HepG2 (cell line): ENCODE data around the gene TH.

Experiments
- FOXM1 ChIP-seq: sonication (generic); formaldehyde crosslinking; IDR thresholded peaks from 2 replicates; pipeline ENCODE4 v1.5.0; 2020; ENCODE audit warnings: missing genetic modification reagents
- HNF4G ChIP-seq, 2 experiments: sonication (generic) in 1 of 2; formaldehyde crosslinking in 1 of 2; IDR thresholded peaks; 2 replicates each; pipeline versions ENCODE4 v1.4.0 to v1.6.1; 2011 to 2020; ENCODE audit warnings: borderline replicate concordance in 2 of 2, low read depth in 2 of 2, mild to moderate bottlenecking in 2 of 2, low read length in 1 of 2, missing genetic modification reagents in 1 of 2, moderate library complexity in 1 of 2
- IRX3 ChIP-seq: sonication (generic); formaldehyde crosslinking; IDR thresholded peaks from 2 replicates; pipeline ENCODE4 v1.8.1; 2023; ENCODE audit warnings: mild to moderate bottlenecking, low read depth, missing genetic modification reagents, borderline replicate concordance
- NR2F6 ChIP-seq, 2 experiments: IDR thresholded peaks; 2 replicates each; pipeline ENCODE4 v1.6.1; 2016; ENCODE audit warnings: antibody characterized with exemption in 1 of 2, mild to moderate bottlenecking in 1 of 2
- PHB2 ChIP-seq: fragments of 450-650 bp; IDR thresholded peaks from 2 replicates; pipeline ENCODE4 v1.6.1; 2018; ENCODE audit not compliant: partially characterized antibody
- ZBTB2 ChIP-seq: sonication (generic); formaldehyde crosslinking; IDR thresholded peaks from 2 replicates; pipeline ENCODE4 v1.8.0; 2022; ENCODE audit warnings: low read depth, missing genetic modification reagents
- ZFP36L1 ChIP-seq: sonication (generic); formaldehyde crosslinking; IDR thresholded peaks from 2 replicates; pipeline ENCODE4 v1.8.0; 2022; ENCODE audit warnings: mild to moderate bottlenecking, missing genetic modification reagents, moderate library complexity
- ZNF333 ChIP-seq: sonication (generic); formaldehyde crosslinking; IDR thresholded peaks from 2 replicates; pipeline ENCODE4 v1.4.0; 2020; ENCODE audit warnings: mild to moderate bottlenecking, missing genetic modification reagents, borderline replicate concordance
- ZNF709 ChIP-seq: sonication (generic); formaldehyde crosslinking; IDR thresholded peaks from 2 replicates; pipeline ENCODE4 v1.5.0; 2020; ENCODE audit warnings: mild to moderate bottlenecking, missing genetic modification reagents
- ZNF816 ChIP-seq: sonication (generic); formaldehyde crosslinking; IDR thresholded peaks from 2 replicates; pipeline ENCODE4 v1.8.0; 2022; ENCODE audit warnings: missing genetic modification reagents, mild to moderate bottlenecking, borderline replicate concordance
- TF ChIP-seq, protein P1 (sequence below): sonication (generic); formaldehyde crosslinking; IDR thresholded peaks from 2 replicates; pipeline ENCODE4 v1.4.0; 2020; ENCODE audit warnings: missing genetic modification reagents
- TF ChIP-seq, protein P2 (sequence below): sonication (generic); formaldehyde crosslinking; IDR thresholded peaks from 2 replicates; pipeline ENCODE4 v1.5.0; 2020; ENCODE audit warnings: mild to moderate bottlenecking, missing genetic modification reagents, moderate library complexity

- TF ChIP-seq, protein P1, sequence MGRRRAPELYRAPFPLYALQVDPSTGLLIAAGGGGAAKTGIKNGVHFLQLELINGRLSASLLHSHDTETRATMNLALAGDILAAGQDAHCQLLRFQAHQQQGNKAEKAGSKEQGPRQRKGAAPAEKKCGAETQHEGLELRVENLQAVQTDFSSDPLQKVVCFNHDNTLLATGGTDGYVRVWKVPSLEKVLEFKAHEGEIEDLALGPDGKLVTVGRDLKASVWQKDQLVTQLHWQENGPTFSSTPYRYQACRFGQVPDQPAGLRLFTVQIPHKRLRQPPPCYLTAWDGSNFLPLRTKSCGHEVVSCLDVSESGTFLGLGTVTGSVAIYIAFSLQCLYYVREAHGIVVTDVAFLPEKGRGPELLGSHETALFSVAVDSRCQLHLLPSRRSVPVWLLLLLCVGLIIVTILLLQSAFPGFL (CRISPR knock-in tag) = no peak
- TF ChIP-seq, protein P2, sequence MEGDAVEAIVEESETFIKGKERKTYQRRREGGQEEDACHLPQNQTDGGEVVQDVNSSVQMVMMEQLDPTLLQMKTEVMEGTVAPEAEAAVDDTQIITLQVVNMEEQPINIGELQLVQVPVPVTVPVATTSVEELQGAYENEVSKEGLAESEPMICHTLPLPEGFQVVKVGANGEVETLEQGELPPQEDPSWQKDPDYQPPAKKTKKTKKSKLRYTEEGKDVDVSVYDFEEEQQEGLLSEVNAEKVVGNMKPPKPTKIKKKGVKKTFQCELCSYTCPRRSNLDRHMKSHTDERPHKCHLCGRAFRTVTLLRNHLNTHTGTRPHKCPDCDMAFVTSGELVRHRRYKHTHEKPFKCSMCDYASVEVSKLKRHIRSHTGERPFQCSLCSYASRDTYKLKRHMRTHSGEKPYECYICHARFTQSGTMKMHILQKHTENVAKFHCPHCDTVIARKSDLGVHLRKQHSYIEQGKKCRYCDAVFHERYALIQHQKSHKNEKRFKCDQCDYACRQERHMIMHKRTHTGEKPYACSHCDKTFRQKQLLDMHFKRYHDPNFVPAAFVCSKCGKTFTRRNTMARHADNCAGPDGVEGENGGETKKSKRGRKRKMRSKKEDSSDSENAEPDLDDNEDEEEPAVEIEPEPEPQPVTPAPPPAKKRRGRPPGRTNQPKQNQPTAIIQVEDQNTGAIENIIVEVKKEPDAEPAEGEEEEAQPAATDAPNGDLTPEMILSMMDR (CRISPR knock-in tag) = no peak
- TF ChIP-seq ZBTB2 (no peak), IRX3 (CRISPR knock-in tag) (no peak), ZNF816 (CRISPR knock-in tag) (no peak), ZNF333 (CRISPR knock-in tag) (no peak), FOXM1 (CRISPR knock-in tag) (no peak), HNF4G (IDR thresholded peaks at IDR 0.05; ENCODE audit: borderline replicate concordance, low read depth, low read length) (no peak), HNF4G (CRISPR knock-in tag; IDR thresholded peaks at IDR 0.05; ENCODE audit: borderline replicate concordance, low read depth) (no peak), ZNF709 (CRISPR knock-in tag) (no peak), PHB2 (no peak), ZFP36L1 (no peak), NR2F6 (IDR thresholded peaks at IDR 0.05) (no peak), NR2F6 (CRISPR knock-in tag; IDR thresholded peaks at IDR 0.05) (no peak)
These were observed 26.9 kb downstream of the TH start for GRCh38 chr11:2144544-2145248.
